Measurements from ENCODE around the gene SCN10A.
A peak's percentile ranks its signal among the peaks of the same experiment; 100 is the strongest.

Gene SCN10A

DNA sequence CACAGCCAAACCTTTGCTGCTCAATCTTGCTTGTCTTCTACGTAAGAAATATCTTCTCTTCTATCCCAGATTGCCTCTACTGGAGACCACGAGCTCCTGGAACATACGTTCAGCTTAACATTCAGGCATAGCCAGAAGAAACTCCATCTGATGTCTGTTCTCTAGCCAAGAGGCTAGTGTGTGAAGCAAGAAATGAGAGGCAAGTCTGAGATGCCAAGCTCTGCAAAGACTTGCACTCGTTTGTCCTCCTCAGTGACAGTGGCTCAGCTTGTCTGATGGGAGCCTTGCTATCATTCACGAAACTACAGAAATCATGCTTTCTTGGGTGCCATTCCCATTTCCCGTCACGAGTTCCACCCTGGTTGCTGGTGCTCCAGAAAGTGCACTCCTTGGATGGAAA, at the start of gene SCN10A:
SCN10A (minus strand) TSS at position 192 of the 400 bp plus-strand sequence. CDS start 22,207 bp downstream, outside the sequence.
- Histone ChIP-seq H3K27me3 (ENCODE audit: control insufficient read depth, insufficient read depth, low read length) (peaks cover 4% of the 10 kb centered on the region; the same call in 1 of the 2 replicates), H3K27ac (ENCODE audit: low read depth, low read length) (no peak within 1 kb of the TSS), H3K9me3 (ENCODE audit: control insufficient read depth, insufficient read depth, low read depth, low read length) (no peaks in the 10 kb centered on the region), H3K9ac (ENCODE audit: low read length) (no peak within 1 kb of the TSS), H3K36me3 (ENCODE audit: control insufficient read depth, insufficient read depth, low read length) (no peaks in the 10 kb centered on the region), H3K4me1 (ENCODE audit: control insufficient read depth, insufficient read depth, low read length) (no peaks in the 10 kb centered on the region), H3K4me3 (ENCODE audit: low read depth, low read length) (no peak within 1 kb of the TSS)

DNA sequence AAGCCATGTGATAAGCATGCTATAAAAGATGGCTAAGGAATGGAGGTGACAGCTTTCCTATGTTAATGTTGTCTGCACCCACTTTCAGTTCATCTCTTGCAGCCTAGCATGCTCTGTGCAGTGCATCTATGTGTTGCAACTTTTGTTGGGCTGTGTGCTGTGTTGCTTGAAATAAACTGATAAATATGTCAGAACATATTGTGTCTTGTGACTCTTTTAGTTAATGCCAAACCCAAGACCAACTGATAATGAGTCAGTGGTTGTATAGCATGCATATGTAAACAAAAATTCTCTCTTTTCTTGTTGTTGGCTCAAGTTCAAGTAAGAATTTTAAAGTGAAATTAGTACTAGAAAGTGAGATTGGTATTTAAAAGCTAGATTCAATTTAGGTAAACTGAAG, 37.0 kb upstream of the SCN10A start:
- H3K4me1 ChIP-seq (ENCODE audit: control insufficient read depth, insufficient read depth, low read length): peaks cover 3% of the 10 kb centered on the region; the same call in 1 of the 2 replicates
- no peak overlapping the region for H3K4me3 ChIP-seq (ENCODE audit: low read depth, low read length)
- H3K27ac ChIP-seq (ENCODE audit: low read depth, low read length): no peak overlapping the region
- no peaks in the 10 kb centered on the region for H3K27me3 ChIP-seq (ENCODE audit: control insufficient read depth, insufficient read depth, low read length)
- H3K9me3 ChIP-seq (ENCODE audit: control insufficient read depth, insufficient read depth, low read depth, low read length): no peaks in the 10 kb centered on the region
- H3K9ac ChIP-seq (ENCODE audit: low read length): no peak overlapping the region
- no peaks in the 10 kb centered on the region for H3K36me3 ChIP-seq (ENCODE audit: control insufficient read depth, insufficient read depth, low read length)

DNA sequence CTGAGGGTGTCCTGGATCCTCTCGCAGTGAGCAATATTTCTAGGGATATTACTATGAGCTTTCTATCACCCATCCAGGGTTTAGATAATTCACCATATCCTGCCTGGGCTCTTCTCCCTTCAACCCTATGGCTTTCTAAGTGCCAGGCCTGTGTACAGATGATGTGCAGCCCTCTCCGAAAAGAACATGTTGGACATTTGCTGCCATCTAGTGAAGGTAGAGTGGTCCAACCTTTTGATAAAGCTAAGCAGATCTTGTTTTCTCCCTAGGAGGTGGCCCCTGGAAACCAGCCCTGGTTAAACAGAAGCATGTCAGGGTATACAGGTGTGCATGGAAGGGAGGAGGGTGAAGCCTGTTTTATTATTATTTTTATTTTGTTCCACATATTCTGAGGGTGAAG, 27.9 kb upstream of the SCN10A start:
- Histone ChIP-seq H3K36me3 (ENCODE audit: control insufficient read depth, insufficient read depth, low read length) (no peaks in the 10 kb centered on the region), H3K4me3 (ENCODE audit: low read depth, low read length) (no peak overlapping the region), H3K4me1 (ENCODE audit: control insufficient read depth, insufficient read depth, low read length) (no peaks in the 10 kb centered on the region), H3K27me3 (ENCODE audit: control insufficient read depth, insufficient read depth, low read length) (no peaks in the 10 kb centered on the region), H3K9ac (ENCODE audit: low read length) (no peak overlapping the region), H3K9me3 (ENCODE audit: control insufficient read depth, insufficient read depth, low read depth, low read length) (no peaks in the 10 kb centered on the region), H3K27ac (ENCODE audit: low read depth, low read length) (no peak overlapping the region)

DNA sequence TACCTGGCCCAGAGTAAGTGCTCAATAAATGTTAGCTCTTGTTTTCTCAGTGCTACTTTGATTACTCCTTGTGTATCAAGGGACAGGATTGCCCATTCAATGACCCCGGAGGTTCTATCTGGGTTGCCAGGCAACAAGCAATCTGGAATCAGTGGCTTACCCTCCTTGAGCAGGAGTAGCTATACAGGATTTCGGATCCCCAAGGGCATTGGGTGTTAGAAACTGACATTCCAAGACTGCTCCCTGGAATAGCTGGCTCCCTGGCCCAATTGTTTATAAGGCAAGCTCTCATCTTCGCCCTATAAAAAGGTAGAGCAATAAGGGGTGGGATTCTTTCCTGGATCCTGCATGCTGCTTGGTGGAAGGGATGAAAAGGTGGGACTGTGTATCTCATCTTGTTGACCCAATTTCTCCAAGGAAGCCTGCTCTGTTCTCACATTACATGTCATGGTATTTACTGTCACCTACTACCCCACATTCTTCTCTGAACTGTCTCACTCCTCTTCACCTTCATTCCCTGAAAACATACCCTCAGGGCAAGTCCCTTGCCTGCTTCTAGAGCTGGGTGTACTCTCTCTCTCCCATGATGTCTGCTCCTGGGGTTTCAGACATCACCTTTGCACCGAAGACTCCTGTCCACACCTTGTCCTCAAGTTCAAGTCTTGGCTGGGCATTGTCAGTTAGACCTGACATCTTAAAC, 26.4 kb upstream of the SCN10A start:
- Histone ChIP-seq H3K9me3 (ENCODE audit: control insufficient read depth, insufficient read depth, low read depth, low read length) (no peaks in the 10 kb centered on the region), H3K4me1 (ENCODE audit: control insufficient read depth, insufficient read depth, low read length) (peaks cover 2% of the 10 kb centered on the region), H3K27ac (ENCODE audit: low read depth, low read length) (no peak overlapping the region), H3K9ac (ENCODE audit: low read length) (no peak overlapping the region), H3K4me3 (ENCODE audit: low read depth, low read length) (no peak overlapping the region), H3K36me3 (ENCODE audit: control insufficient read depth, insufficient read depth, low read length) (no peaks in the 10 kb centered on the region), H3K27me3 (ENCODE audit: control insufficient read depth, insufficient read depth, low read length) (no peaks in the 10 kb centered on the region)

DNA sequence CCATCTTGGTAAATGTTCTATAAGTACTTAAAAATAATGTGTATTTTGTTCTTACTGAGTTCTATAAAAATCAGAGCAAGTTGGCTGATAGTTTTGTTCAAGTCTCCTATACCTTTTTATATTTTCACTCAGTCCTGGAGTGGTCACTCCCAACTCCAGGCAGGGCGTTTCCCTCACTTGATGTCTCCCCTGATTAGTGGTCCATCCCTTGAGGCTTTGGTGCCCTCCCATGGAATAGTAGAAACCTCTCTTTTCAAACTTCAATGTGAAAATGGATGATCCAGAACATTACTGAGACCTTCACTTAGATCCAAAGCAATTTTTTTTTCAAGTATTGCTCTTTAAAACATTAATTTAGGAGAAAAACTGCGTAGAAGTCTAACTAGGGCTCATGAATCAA, 25.0 kb upstream of the SCN10A start:
- H3K9ac ChIP-seq (ENCODE audit: low read length): no peak overlapping the region
- H3K4me1 ChIP-seq (ENCODE audit: control insufficient read depth, insufficient read depth, low read length): peaks cover 17% of the 10 kb centered on the region
- no peaks in the 10 kb centered on the region for H3K36me3 ChIP-seq (ENCODE audit: control insufficient read depth, insufficient read depth, low read length)
- no peak overlapping the region for H3K27ac ChIP-seq (ENCODE audit: low read depth, low read length)
- H3K4me3 ChIP-seq (ENCODE audit: low read depth, low read length): no peak overlapping the region
- no peaks in the 10 kb centered on the region for H3K9me3 ChIP-seq (ENCODE audit: control insufficient read depth, insufficient read depth, low read depth, low read length)
- H3K27me3 ChIP-seq (ENCODE audit: control insufficient read depth, insufficient read depth, low read length): no peaks in the 10 kb centered on the region

DNA sequence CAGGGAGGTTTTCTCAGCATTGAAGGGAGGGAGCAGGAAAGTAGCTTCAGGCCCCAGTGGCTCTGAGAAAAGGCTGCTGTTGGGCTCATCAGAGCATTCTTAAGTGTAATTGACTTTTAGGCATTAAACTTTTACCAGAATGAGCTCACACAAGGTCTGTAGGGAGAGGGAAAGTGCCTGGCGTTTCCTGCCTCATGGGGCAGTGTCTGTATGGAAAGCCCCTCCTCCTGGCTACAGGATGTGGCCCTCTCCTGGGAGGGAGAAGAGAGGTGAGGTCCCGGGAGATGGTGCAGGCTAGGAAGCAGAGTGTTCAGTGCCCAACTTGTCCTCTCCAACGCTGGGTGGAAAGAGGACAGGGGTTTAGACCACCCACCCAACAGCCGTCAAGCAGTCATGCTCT, 21.3 kb upstream of the SCN10A start:
- no peak overlapping the region for H3K4me3 ChIP-seq (ENCODE audit: low read depth, low read length)
- H3K27me3 ChIP-seq (ENCODE audit: control insufficient read depth, insufficient read depth, low read length): no peaks in the 10 kb centered on the region
- no peak overlapping the region for H3K9ac ChIP-seq (ENCODE audit: low read length)
- no peaks in the 10 kb centered on the region for H3K36me3 ChIP-seq (ENCODE audit: control insufficient read depth, insufficient read depth, low read length)
- no peaks in the 10 kb centered on the region for H3K9me3 ChIP-seq (ENCODE audit: control insufficient read depth, insufficient read depth, low read depth, low read length)
- peaks cover 37% of the 10 kb centered on the region for H3K4me1 ChIP-seq (ENCODE audit: control insufficient read depth, insufficient read depth, low read length)
- no peak overlapping the region for H3K27ac ChIP-seq (ENCODE audit: low read depth, low read length)

DNA sequence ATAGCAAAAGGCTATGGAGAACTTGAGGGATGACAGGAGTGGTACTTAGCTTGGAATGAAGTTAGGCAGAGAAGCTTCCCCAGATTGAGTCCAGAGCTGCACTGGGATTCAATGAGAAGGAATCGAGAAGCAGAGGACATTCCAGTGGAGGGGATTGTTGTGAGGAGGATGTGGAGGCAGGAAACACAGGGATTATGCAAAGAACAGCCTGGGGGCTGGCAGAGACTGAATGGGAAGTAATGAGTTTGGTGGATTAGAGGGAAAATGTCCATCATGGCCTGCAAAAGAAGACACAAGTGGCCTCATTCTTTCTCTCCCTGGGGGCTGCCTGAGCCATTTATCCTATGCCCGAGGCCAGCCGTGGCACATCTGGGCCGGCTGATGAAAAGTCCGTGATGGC, 20.5 kb upstream of the SCN10A start:
- H3K27ac ChIP-seq (ENCODE audit: low read depth, low read length): no peak overlapping the region
- no peaks in the 10 kb centered on the region for H3K27me3 ChIP-seq (ENCODE audit: control insufficient read depth, insufficient read depth, low read length)
- H3K4me1 ChIP-seq (ENCODE audit: control insufficient read depth, insufficient read depth, low read length): peaks cover 37% of the 10 kb centered on the region
- no peak overlapping the region for H3K4me3 ChIP-seq (ENCODE audit: low read depth, low read length)
- H3K9me3 ChIP-seq (ENCODE audit: control insufficient read depth, insufficient read depth, low read depth, low read length): no peaks in the 10 kb centered on the region
- H3K9ac ChIP-seq (ENCODE audit: low read length): no peak overlapping the region
- no peaks in the 10 kb centered on the region for H3K36me3 ChIP-seq (ENCODE audit: control insufficient read depth, insufficient read depth, low read length)

DNA sequence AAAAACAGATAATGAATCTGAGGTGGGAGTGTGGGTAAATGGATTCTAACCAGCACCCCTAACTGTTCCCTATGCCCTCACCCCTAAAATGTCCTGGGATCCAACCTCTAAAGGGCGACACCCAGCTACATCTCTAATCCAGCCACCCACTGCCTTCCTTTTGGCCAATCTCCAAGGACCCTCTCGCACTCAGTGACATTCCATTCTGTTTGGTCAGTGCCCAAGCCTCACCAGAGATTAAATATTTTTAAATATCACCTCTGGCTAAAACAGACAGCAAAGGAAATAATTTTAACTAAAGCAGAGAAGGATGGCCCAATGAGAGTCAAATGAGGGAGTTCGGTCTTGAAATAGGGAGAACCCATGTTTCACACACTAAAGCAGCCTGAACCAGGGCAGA, 19.9 kb upstream of the SCN10A start:
- Histone ChIP-seq H3K9me3 (ENCODE audit: control insufficient read depth, insufficient read depth, low read depth, low read length) (no peaks in the 10 kb centered on the region), H3K27me3 (ENCODE audit: control insufficient read depth, insufficient read depth, low read length) (no peaks in the 10 kb centered on the region), H3K9ac (ENCODE audit: low read length) (no peak overlapping the region), H3K36me3 (ENCODE audit: control insufficient read depth, insufficient read depth, low read length) (no peaks in the 10 kb centered on the region), H3K4me3 (ENCODE audit: low read depth, low read length) (no peak overlapping the region), H3K4me1 (ENCODE audit: control insufficient read depth, insufficient read depth, low read length) (peaks cover 37% of the 10 kb centered on the region), H3K27ac (ENCODE audit: low read depth, low read length) (no peak overlapping the region)

DNA sequence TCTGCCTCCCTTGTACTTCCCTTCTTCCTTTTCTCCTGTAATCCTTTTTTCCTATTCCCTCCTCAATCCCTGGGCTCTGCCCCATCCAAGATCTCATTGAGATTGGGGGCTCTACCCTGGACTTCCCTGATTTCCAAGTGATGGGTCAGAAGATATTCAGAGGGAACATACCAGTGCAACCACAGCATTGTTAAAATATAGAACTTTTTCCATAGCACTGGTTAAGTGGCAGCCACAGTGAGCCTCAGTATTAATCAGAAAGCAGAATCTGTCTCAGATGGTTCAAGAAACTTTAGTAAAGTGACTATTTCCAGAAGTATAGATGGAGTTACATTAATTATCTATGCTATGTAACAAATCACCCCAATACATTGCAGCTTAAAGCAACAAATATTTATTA, 18.7 kb upstream of the SCN10A start:
- Histone ChIP-seq H3K36me3 (ENCODE audit: control insufficient read depth, insufficient read depth, low read length) (no peaks in the 10 kb centered on the region), H3K27me3 (ENCODE audit: control insufficient read depth, insufficient read depth, low read length) (no peaks in the 10 kb centered on the region), H3K27ac (ENCODE audit: low read depth, low read length) (no peak overlapping the region), H3K9ac (ENCODE audit: low read length) (no peak overlapping the region), H3K4me1 (ENCODE audit: control insufficient read depth, insufficient read depth, low read length) (peaks cover 37% of the 10 kb centered on the region), H3K9me3 (ENCODE audit: control insufficient read depth, insufficient read depth, low read depth, low read length) (no peaks in the 10 kb centered on the region), H3K4me3 (ENCODE audit: low read depth, low read length) (no peak overlapping the region)

DNA sequence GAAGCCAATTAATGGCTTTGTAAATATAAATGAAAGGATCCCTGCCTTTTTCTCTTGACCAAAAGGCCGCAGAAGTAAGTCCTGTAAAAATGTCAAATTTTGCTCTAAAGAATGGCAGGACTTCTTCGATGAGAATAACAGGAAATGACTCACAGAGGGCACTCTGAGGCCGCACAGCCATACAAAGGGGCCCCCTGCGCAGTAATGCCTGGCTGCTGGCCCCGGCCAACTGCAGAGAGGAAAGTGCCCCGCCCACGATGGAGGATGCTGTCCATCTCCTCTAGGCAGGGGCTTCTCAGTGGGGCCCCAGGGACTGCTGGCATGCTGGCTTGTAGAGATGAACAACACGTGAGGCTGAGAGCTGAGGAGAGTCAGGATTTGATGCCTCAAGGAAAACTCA, 18.1 kb upstream of the SCN10A start:
- H3K9ac ChIP-seq (ENCODE audit: low read length): no peak overlapping the region
- H3K4me1 ChIP-seq (ENCODE audit: control insufficient read depth, insufficient read depth, low read length): peaks cover 43% of the 10 kb centered on the region
- H3K36me3 ChIP-seq (ENCODE audit: control insufficient read depth, insufficient read depth, low read length): no peaks in the 10 kb centered on the region
- H3K9me3 ChIP-seq (ENCODE audit: control insufficient read depth, insufficient read depth, low read depth, low read length): no peaks in the 10 kb centered on the region
- H3K4me3 ChIP-seq (ENCODE audit: low read depth, low read length): no peak overlapping the region
- H3K27me3 ChIP-seq (ENCODE audit: control insufficient read depth, insufficient read depth, low read length): no peaks in the 10 kb centered on the region
- peak overlapping the region; percentile 59; the same call in 1 of the 2 replicates for H3K27ac ChIP-seq (ENCODE audit: low read depth, low read length)

DNA sequence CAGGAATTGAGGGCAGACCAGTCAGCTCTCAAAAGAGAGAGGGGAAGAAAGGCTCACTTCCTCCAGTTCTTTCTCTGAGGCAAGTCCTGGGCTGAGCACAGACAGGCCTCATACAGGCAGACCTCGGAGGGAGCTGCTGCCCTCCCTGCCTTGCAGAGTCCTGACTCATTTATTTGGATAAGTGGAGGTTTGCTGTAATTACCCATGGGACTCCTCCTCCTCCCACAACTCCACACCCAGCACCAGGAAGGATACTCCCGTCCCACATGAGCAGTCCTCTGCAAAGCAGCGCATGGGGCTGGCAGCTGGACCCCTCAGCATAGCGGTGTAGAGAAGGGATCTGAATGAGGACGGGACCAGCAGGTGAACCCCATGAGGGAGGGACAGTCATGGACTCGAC, 13.4 kb upstream of the SCN10A start:
- H3K9ac ChIP-seq (ENCODE audit: low read length): no peak overlapping the region
- peaks cover 3% of the 10 kb centered on the region; the same call in 1 of the 2 replicates for H3K9me3 ChIP-seq (ENCODE audit: control insufficient read depth, insufficient read depth, low read depth, low read length)
- no peaks in the 10 kb centered on the region for H3K27me3 ChIP-seq (ENCODE audit: control insufficient read depth, insufficient read depth, low read length)
- H3K36me3 ChIP-seq (ENCODE audit: control insufficient read depth, insufficient read depth, low read length): no peaks in the 10 kb centered on the region
- H3K27ac ChIP-seq (ENCODE audit: low read depth, low read length): no peak overlapping the region
- no peak overlapping the region for H3K4me3 ChIP-seq (ENCODE audit: low read depth, low read length)
- peaks cover 12% of the 10 kb centered on the region for H3K4me1 ChIP-seq (ENCODE audit: control insufficient read depth, insufficient read depth, low read length)

Data from HUES6 (cell line).